HG03571 (cell line): ENCODE results near the gene NTMT1.

Experiments used
- ATAC-seq: cut with Tn5 transposase; IDR thresholded peaks from one replicate; pipeline ENCODE4 v1.9.1; 2021; ENCODE audit not compliant: unreplicated experiment

NTMT1 gene

DNA sequence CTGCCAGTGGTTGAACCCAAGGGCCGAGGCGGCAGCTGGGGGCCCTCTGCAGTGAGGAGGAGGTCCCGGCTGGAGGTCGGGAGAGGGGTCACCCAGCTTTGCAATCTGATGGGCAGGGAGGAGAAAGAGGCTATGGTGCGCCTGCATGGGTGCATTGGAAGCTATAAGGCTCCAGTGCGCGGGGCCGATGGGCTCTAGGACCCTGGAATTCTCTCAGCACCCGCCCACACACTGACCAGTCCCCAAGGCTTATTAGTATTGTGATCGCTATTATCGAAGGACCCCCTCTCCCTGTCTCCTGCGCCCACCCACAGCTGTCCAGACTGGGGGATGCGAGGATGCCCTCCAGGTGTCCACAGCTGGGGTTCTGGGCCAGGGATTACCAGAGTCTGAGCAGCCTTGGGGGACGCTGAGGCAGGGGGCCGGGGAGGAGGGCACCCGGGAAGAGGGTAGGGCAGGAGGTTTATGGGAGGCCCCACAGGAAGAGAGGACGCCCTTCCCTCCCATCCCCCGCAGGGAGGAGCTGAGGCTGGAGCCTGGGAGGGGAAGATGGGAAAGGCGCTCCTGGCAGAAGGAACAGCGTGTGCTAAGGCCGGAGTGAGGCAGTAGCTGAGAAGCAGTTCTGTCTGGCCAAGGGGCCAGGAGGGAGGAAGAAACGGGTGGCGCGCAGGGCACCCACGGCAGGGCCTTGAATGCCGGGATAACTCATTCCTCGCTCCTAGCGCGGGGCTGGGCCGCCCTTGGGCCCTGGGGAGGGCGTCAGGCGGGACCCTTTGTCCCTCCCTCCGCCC, 29.2 kb upstream of the NTMT1 start:
- no peak for ATAC-seq

DNA sequence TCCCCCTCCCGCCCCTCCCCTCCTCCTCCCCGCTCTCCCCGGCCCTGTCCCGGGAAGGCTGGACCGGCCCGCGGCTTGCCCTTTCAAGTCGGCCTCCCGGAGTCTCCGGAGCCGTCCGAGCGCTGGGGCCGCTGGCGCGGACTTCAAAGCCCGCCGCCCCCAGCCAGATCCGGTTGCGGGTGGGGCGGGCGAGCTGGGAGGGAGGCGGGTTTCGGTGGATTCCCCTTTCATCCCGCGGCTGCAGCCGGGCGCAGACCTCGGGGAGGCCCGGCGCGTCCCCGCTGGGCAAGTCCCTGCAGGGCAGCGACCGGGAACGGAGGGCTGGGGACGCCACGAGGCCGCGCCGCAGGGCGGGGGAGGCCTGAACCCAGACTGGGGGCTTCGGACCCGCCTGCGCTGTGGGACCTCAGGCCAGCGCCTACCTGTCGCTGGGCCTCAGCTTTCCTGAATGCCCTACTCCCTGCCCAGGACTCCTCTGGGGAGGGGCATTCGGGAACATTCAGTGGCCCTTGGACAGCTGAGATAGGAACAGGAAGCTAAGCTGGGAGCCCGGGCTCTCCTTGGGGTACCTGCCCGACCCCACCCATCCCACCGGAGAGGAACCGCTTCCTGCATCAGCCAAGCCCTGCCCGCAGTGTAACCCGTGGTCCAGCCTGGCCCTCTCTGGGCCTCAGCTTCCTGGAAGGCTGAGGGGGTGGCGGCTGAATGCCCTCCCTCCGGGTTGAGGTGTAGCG, 28.4 kb upstream of the NTMT1 start:
- ATAC-seq, result no peak

DNA sequence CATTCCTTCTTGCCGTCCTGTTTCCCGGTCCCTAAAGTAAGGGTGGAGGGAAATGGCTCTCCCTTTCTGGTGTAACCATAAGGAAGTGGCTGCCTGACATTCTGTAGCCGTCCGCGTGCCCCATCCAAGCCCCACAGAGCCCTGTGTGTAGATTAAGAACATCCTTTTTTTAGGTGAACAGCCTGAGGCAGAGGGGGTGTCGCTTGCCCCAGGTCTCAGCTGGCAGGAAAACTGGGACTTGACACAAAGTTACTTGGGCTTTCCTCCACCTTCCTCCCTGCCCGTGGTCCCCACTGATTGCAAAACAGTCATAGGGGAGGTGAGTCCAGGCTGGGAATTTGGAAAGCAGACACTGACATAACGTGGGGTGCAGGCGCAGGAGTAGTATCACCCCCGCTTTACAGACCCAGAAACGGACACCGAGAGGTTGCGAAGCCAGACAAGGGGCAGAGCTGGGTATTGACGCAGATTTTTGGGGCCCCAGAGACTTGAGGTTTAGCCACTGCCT, 27.8 kb upstream of the NTMT1 start:
- ATAC-seq, result no peak

DNA sequence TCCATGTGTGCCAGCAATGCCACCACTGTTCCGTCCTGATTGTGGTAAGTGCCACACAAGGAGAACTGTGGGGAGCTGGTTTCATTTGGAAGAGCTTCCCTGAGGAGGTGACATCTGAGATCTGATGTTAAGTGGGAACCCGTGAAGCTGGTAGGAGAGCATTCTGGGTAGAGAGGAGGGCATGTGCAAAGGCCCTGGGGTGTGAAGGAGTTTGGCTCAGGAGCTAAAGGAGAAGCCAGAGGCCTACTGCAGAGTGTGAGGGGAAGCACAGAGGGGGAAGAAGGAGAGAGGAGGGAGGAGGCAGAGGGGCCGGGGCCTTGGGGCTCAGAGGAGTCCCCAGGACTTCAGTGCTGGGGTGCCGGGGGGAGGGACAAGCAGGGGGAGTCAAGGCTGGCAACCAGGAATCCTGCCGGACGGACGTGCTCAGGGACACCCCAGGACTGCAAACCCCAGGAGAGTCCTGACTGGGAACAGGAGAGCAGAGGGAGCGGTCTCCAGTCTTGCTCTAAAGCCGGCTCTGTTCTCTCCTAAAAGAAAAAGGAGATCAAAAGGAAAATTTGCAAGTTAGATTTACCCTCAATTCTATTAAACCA, 24.8 kb upstream of the NTMT1 start:
- ATAC-seq, result no peak

DNA sequence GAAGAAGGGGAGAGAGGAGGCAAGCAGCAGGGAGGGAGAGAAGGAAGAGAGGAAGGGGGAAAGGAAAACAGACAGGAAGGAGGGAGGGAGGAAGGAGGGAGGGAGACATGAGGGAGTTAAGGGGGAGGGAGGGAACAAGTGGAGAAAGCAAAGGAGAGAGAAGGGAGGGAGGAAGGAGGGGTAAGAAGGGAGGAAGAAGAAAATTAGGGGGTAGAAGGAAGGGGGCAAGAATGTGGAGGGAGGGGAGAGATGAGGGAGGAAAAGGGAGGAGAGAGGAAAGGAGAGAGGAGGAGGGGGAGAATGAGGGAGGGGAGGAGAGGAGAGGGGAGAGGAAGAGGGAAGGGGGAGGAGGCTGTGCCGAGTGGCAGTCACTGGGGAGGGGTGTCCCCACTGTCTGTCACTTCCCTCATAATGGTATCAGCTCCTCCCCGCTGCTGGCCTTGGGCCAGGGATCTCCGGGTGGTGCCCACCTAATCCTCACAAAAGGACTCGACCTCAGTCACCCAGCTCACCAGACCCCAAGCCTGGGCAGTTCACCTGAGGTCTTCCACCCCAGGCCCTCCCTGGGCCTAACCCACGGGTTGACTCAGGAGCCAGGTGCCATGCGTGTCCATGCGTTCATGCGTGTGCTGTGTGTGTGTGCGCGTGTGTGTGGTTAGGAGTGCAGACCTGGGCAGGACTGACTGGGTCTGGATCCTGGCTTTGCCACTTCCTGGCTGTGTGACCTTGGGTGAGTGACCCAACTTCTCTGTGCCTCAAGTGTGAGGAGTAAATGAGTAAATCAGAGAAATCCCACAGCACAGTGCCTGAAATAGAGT, 23.2 kb upstream of the NTMT1 start:
- ATAC-seq, result no peak

DNA sequence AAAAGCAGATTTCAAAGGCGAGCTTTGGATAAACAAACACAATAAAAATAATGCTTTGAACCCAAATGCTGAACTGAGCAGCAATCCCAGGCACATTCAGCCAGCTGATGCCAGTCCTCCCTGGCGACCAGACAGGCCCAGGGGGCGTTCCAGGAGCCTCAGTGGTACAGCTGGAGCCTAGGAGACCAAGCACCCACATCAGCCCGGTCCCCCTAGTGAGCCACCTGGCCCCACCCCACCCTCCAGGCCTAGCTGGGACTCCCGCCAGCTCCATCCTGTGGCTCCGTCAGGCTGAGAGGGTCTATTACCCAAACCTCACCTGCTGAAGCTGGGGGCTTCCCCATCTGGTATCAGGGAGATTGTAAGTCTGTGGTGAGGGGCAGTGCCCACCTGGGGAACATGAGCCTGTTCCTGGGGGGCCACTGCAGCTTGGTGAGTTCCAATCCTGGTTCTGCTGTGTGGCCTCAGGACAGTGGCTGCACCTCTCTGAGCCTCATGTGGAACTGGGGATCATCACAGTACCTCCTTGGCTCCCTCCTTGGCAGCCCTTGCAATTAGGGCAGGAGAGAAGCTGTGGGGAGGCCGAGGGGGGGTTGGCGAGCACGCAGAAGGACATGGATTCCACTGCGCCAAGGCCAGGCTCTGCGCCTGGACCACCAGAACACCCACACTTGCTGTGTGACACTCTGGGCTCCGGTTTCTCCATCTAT, 21.8 kb upstream of the NTMT1 start:
- ATAC-seq, result no peak

DNA sequence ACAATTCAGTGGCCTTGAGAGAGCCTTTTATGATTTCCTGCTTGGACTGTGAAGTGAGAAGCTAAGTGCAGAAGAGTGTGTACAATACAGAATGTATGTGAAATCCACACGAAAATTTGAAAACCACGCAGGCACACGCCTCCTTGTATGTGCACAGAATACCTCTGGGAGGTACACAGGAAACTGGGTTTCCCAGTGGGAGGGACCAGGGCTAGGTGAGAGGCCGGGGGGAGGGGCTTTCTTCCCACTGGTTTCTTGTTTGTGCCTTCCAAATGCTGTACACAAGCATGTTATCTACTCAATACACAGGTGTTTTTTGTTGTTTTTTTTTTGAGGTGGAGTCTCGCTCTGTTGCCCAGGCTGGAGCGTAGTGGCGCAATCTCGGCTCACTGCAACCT, 21.2 kb upstream of the NTMT1 start:
- no peak for ATAC-seq

DNA sequence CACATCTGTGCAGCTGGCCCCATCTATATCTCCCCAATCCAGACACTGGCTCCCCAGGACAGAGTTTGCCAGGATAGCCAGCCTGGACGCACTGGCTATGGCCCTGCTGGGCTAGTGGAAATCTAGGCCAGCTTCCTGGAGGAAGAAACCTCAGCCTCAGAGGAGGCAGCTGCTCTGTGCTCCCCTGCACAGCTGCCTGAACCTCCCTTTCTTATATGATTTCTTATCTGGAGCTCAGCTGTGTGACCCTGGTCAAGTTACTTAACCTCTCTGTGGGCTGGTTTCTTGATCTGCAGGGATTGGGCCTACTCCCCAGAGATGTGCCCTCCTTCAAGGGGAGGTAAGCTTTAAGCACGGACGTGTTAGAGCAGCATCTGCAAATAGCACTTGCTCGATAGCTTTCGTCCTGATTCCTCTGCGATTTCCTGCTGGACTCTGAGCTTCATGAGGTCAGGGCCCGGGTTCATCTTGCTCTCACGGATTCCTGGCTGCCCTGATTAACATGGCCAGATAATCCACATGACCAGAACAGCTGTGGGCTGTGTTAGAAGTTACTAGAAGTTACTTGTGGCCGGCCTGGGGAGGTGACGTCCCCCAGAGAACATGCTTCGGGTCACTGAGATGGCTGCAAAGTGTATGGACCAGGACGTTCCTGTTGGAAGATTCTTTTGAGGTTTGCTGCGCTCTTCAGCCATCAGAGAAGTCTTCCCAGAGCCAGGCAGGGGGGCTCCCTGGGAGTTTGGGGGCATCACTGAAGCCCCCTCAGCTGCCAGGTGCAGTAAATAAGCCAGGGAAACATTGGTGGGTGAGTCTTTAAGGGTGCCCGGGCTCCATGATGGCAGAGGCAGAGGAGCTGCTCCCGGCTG, 19.6 kb upstream of the NTMT1 start:
- ATAC-seq, result no peak

DNA sequence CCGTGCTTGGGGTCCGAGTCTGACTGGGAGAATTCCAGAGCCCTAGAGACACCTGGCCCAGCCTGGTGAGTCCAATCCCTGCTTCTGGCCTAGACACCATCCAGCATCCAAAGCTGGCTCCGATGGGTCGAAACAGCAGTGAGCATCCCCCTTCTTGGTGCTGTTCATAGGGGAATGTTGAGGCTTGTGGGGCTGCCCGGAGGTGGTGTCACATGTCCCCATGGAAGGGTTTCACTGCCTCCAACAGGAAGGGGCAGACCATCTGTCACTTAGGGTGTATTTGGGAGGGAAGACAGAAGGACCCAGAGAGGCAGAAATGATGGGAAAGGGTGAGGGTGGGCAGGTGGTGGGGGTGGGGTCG, 19.0 kb upstream of the NTMT1 start:
- ATAC-seq, result no peak

DNA sequence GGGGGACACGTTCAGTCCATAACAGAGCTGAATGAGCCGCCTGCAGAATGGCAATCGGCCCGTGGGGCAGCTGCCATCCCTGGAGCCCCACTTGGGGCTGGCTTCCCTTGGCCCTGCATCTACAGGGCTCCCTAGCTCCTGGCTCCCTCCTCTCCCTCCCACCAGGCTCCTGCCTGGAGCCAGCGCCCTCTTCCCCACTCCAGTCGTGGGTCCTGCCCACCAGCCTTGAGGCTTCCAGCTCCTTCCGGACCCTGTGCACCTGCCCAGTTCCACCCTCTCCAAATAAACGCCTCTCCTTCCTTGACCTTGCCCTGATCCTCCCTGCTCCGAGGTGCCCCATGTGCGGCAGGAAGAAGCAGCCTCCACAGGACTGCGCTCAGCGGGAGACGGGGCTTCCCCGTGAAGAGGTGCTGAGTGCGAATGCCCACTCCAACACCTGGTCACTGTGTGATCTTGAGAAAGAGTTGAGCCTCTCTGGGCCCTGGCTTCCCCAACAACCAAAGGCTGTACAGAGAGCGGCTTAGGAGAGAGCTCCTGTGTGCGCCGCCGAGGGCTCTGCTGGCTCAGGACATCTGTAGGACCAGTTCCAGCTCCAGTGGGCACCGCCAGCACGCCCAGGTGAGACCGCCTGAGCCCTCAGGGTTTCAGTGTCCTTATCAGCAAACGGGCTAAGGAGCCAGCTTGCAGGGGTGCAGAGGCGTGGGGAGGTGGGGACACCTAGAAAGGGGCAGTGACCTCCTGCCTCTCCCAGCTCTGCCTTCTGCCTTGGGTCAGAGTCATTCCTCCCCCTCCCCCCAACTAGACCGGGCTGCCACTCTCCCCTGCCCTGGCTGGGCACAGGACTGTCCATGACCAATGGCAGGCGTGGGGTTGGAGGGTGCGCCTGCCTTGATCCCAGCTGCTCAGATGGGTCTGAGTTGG, 17.1 kb upstream of the NTMT1 start:
- no peak for ATAC-seq

DNA sequence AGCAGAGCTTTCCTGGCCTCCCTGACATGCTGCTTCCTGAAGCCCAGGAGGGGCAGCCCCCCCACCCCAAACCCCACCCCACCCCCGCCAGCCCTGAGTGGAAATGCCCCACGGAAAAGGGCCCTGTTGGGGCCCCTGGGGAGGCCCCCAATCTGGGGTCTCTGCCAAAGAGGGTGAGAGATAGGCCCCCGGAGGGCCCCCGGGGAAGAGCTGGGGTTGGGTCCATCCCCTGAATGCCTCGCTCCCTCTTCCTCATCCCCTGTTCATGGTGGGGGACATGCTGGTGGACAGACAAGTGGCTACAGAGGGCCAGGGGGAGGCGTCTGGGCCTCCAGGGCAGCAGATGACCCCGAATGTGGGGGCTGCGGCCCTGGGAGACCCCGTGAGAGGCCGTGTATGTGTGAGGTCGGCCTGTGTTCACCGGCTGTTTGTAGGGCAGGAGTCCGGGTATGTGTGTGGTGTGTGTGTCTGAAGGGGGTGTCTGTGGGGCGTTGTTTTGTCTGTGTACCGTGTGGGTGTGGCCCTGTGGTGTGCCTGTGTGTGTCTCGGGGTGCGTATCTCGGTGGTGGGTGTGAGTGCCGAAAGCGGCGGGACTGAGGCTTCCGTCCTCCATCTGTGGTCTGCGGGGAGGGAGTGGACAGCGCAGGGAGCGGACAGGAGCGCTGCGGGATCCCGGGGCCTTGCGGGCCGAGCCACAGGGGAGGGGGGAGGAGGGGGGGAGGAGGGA, 16.3 kb upstream of the NTMT1 start:
- ATAC-seq, result no peak

DNA sequence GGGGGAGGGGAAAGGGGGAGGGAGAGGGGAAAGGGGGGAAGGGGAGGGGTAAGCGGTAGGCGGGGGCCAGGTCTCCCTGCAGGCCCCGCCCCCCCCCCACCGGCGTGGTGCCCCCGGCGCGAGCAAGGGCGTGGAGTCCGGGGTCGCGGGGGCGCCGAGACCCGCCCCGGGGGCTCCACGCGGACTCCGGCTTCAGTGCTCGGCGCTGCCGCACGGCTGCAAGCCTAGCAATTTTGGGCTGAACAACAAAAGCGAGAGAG, 15.8 kb upstream of the NTMT1 start:
- ATAC-seq, result no peak

DNA sequence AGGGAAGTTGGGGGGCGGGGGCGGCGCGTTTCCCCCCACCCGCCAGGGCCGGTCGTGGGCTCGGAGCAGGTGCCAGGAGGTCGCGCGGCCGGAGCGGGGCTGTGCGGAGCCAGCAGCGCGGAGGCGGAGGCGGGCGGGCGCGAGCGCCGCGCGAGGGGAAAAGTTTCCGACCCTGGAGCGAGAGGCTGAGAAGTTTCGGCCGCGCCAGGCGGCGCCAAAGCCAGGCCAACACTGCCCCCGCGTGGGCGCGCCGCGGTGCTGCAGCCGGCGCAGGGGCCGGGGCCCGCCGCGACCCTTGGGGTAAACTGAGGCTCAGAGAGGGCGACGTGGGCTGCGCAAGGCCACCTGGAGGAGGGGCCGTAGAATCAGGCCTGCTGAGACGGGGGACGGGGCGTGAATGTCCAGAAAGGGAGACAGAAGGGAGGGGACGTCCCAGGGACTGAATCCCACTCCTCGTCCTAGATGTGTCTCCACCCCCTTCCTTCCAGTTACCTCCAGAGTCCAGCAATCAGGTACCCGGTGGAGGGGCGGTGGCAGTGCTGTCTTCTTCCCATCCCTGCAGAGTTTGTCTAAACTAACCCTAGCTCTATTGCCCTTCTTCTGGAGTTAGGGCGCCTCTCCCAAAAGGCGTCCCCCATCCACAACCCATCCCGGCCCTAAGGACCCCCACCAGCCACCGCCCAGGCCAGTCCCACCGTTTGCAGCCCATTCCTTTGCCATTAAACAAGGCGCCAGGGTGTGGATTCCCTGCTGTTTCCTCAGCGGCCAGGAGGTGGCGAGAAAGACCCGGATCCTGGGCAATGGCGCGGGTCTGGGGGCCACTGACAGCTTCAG, 15.3 kb upstream of the NTMT1 start:
- ATAC-seq, result no peak

DNA sequence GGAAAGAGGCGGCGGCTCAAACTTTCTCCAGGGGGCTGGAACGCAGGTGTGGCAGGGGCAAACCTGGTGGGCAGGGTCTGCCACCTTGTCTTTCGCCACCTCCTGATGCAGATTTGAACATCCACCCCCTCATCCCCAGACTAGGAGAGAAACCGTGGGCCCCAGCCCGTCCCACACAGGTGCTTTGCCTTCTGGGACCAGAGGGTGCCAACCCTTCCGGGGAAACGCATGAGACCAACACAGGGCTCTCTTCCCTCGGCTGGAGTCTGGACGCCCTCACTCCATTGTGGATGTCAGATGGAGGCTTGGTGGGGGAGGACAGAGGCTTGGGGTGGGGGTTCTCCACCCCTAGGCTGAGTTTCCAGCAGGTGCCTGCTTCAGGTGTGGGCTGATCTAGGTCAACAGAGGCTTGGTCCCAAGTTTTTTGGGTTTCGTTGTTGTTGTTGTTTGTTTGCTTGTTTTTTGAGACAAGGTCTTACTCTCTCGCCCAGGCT, 14.6 kb upstream of the NTMT1 start:
- no peak for ATAC-seq

DNA sequence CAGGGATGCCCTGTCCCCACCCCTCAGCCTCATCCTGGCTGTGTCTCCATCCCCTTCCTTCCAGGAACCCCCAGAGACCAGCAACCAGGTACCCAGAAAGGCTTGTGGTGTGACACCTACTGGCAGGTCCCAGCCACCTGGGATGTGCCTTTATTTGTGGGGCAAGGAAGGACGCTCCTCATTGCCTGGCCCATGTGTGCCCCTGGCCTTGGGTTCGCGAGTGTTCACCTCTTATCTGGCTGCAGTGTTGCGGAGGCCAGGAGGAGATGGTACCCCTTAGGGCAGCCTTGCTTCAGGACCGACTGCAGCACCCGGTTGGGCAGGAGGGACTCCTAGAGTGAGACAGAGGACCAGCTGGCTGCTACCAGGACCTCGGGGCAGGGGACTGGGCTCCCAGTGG, 13.8 kb upstream of the NTMT1 start:
- ATAC-seq, result no peak

DNA sequence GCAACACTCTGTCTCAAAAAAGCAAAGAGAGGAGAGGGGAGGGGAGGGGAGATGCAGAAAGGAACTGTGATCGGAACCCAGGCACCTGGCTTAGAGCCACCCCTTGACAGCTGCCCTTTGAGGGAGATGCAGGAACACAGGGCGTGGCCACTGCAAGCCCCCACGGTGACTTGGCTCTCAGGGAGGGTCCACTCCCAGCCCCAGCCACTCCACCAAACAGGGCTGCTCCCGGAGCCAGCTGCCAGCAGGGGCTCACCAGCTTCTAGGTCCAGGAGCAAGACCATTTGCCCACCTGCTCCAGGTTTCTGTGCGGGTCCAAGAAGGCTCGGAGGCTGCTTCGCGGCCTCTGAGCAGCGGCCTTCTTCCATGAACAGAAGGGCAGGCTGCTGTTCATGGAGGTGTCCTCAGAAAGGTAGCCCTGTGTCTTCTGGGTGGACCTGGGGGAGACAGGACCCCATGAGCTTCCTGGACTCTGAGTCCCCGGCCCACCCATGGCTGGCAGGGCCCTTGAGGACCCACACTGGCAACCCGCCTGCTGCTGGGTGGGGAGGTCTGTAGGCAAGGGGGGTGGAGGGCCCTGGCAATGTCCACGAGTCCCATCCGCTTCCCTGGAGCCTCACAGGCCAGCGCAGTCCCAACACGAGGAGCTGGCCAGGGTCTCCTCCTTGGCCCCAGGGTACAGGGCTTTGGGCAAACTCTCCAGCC, 13.0 kb upstream of the NTMT1 start:
- ATAC-seq, result no peak
